HEK293 (cell line): Measurements from ENCODE around the gene TMEM128.

Source experiments
- CTCF ChIA-PET: fragments of 350-600 bp; formaldehyde crosslinking; extraction: SDS; loops from one replicate; lab custom pipeline; 2021; ENCODE audit warnings: antibody characterized with exemption; lab: Yijun Ruan, JAX
- POLR2A ChIA-PET: fragments of 300-600 bp; formaldehyde crosslinking; extraction: SDS; loops from one replicate; lab custom pipeline; 2020; ENCODE audit warnings: antibody characterized with exemption, inconsistent platforms; lab: Yijun Ruan, JAX
- H3K27ac ChIP-seq: fragments of 200-500 bp; sonication (Bioruptor generic); 2 replicates; pipeline ENCODE4 v1.5.1; 2014; ENCODE audit warnings: low read depth, low read length, control low read depth, inconsistent platforms; ENCODE audit errors: extremely low read depth
- H3K36me3 ChIP-seq, 2 experiments: fragments of 200-500 bp in 1 of 2; sonication (Bioruptor generic) in 1 of 2; 1 replicate in 1 of 2; 2 replicates in 1 of 2; pipeline ENCODE4 v1.5.1; 2014 to 2017; ENCODE audit warnings: inconsistent platforms in 2 of 2, low read length in 2 of 2; ENCODE audit not compliant: control insufficient read depth in 2 of 2, insufficient read depth in 1 of 2
- H3K4me1 ChIP-seq: fragments of 200-500 bp; sonication (Bioruptor generic); 2 replicates; pipeline ENCODE4 v1.5.1; 2014; ENCODE audit warnings: mild to moderate bottlenecking, low read length, inconsistent platforms; ENCODE audit not compliant: control insufficient read depth, insufficient read depth
- H3K4me3 ChIP-seq: 2 replicates; pipeline ENCODE4 v1.5.1; 2011; ENCODE audit warnings: low read depth, mild to moderate bottlenecking, control low read depth, low read length, moderate library complexity
- H3K9me3 ChIP-seq: fragments of 200-500 bp; sonication (Bioruptor generic); 2 replicates; pipeline ENCODE4 v1.5.1; 2014; ENCODE audit warnings: low read depth, low read length, inconsistent platforms; ENCODE audit not compliant: control insufficient read depth, insufficient read depth
- ELK4 ChIP-seq: IDR thresholded peaks from 2 replicates; pipeline ENCODE4 v1.6.1; 2011; ENCODE audit warnings: mild to moderate bottlenecking, low read depth, low read length, borderline replicate concordance
- GLI4 ChIP-seq: fragments of 450-650 bp; formaldehyde crosslinking; IDR thresholded peaks from 2 replicates; pipeline ENCODE4 v1.5.1; 2016; ENCODE audit warnings: missing biosample characterization, missing genetic modification characterization
- MYNN ChIP-seq: fragments of 450-650 bp; formaldehyde crosslinking; IDR thresholded peaks from 2 replicates; pipeline ENCODE4 v1.5.1; 2016; ENCODE audit warnings: missing biosample characterization, missing genetic modification characterization, borderline replicate concordance
- ZBTB26 ChIP-seq: fragments of 450-650 bp; formaldehyde crosslinking; optimal IDR thresholded peaks from 2 replicates; pipeline ENCODE3; 2016; ENCODE audit warnings: missing biosample characterization, mild to moderate bottlenecking, missing genetic modification characterization
- ZNF132 ChIP-seq: fragments of 450-650 bp; formaldehyde crosslinking; IDR thresholded peaks from 2 replicates; pipeline ENCODE4 v1.5.1; 2017; ENCODE audit warnings: missing biosample characterization, missing genetic modification characterization, borderline replicate concordance
- ZNF221 ChIP-seq: fragments of 450-650 bp; formaldehyde crosslinking; IDR thresholded peaks from 2 replicates; pipeline ENCODE4 v1.5.1; 2017; ENCODE audit warnings: missing biosample characterization, missing genetic modification characterization, borderline replicate concordance
- ZNF311 ChIP-seq: fragments of 450-650 bp; formaldehyde crosslinking; IDR thresholded peaks from 2 replicates; pipeline ENCODE4 v1.5.1; 2017; ENCODE audit warnings: missing biosample characterization, missing genetic modification characterization, borderline replicate concordance
- ZNF391 ChIP-seq: fragments of 450-650 bp; formaldehyde crosslinking; IDR thresholded peaks from 2 replicates; pipeline ENCODE4 v1.5.1; 2016; ENCODE audit warnings: low read depth, missing biosample characterization, missing genetic modification characterization, borderline replicate concordance
- ZNF426 ChIP-seq: fragments of 450-650 bp; formaldehyde crosslinking; IDR thresholded peaks from 2 replicates; pipeline ENCODE4 v1.5.1; 2017; ENCODE audit warnings: missing biosample characterization, missing genetic modification characterization, mild to moderate bottlenecking, inconsistent platforms, moderate library complexity
- ZNF473 ChIP-seq: fragments of 450-650 bp; formaldehyde crosslinking; IDR thresholded peaks from 2 replicates; pipeline ENCODE4 v1.5.1; 2017; ENCODE audit warnings: missing biosample characterization, missing genetic modification characterization
- ZNF544 ChIP-seq: fragments of 450-650 bp; formaldehyde crosslinking; IDR thresholded peaks from 2 replicates; pipeline ENCODE4 v1.5.0; 2017; ENCODE audit warnings: missing biosample characterization, missing genetic modification characterization
- ZNF571 ChIP-seq: fragments of 450-650 bp; formaldehyde crosslinking; IDR thresholded peaks from 2 replicates; pipeline ENCODE4 v1.5.0; 2017; ENCODE audit warnings: missing biosample characterization, missing genetic modification characterization
- ZNF610 ChIP-seq: fragments of 450-650 bp; formaldehyde crosslinking; IDR thresholded peaks from 2 replicates; pipeline ENCODE4 v1.5.1; 2016; ENCODE audit warnings: missing biosample characterization, missing genetic modification characterization, borderline replicate concordance
- ZNF645 ChIP-seq: fragments of 450-650 bp; formaldehyde crosslinking; IDR thresholded peaks from 2 replicates; pipeline ENCODE4; 2016; ENCODE audit warnings: missing biosample characterization, missing genetic modification characterization
- ZXDB ChIP-seq: fragments of 450-650 bp; formaldehyde crosslinking; IDR thresholded peaks from 2 replicates; pipeline ENCODE4 v1.5.1; 2016; ENCODE audit warnings: missing biosample characterization, missing genetic modification characterization

TMEM128 gene

GRCh38 chr4:4227510-4228355 lies 20.3 kb downstream of the TMEM128 start (continued):
- TF ChIP-seq ZNF610 (no peak), ZNF311 (tag by site-specific recombination) (no peak)

GRCh38 chr4:4226606-4227438 lies 21.2 kb downstream of the TMEM128 start, which contains the start of gene OTOP1:
Gene OTOP1, minus strand, starts transcription at chr4:4226929. Its CDS starts 65 bp downstream, at chr4:4226864.
- no peaks in the 10 kb centered on the region for H3K36me3 ChIP-seq
- no peaks in the 10 kb centered on the region for H3K4me1 ChIP-seq
- POLR2A ChIA-PET, result no interaction called here
- H3K4me3 ChIP-seq, result no peak within 1 kb of the TSS
- no peaks in the 10 kb centered on the region for H3K9me3 ChIP-seq
- no peak for TF ChIP-seq ZNF132 (tag by site-specific recombination)
- CTCF ChIA-PET, result interaction anchor here (0.6 kb wide), 1 partner anchor 23 kb away, joined by 3 read pairs; no protein-coding TSS in a partner anchor
- H3K27ac ChIP-seq, result no peak within 1 kb of the TSS

- no peaks in the 10 kb centered on the region for H3K36me3 ChIP-seq
- no peak overlapping the region for H3K27ac ChIP-seq
- H3K9me3 ChIP-seq, result no peaks in the 10 kb centered on the region
- POLR2A ChIA-PET, result no interaction called here
- no peak overlapping the region for H3K4me3 ChIP-seq
- TF ChIP-seq ZBTB26, result no peak
- no peak for TF ChIP-seq ZNF221
- TF ChIP-seq ZNF426, result no peak
- no peak for TF ChIP-seq ELK4
- TF ChIP-seq ZNF473 (tag by site-specific recombination), result no peak
- no peak for TF ChIP-seq ZNF571 (tag by site-specific recombination)
- H3K4me1 ChIP-seq, result no peaks in the 10 kb centered on the region
- CTCF ChIA-PET, result no interaction called here
Observed at GRCh38 chr4:4225915-4226605, 22.0 kb downstream of the TMEM128 start.

GRCh38 chr4:4217113-4217512 lies 30.9 kb downstream of the TMEM128 start:
- ChIA-PET POLR2A (no interaction called here), CTCF (no interaction called here)
- H3K9me3 ChIP-seq, result no peaks in the 10 kb centered on the region

More at GRCh38 chr4:4217113-4217512, 30.9 kb downstream of the TMEM128 start:
- no peak overlapping the region for H3K4me3 ChIP-seq
- no peaks in the 10 kb centered on the region for H3K4me1 ChIP-seq
- H3K36me3 ChIP-seq, result no peaks in the 10 kb centered on the region
- TF ChIP-seq MYNN (tag by site-specific recombination) (no peak), ZXDB (tag by site-specific recombination) (no peak), GLI4 (tag by site-specific recombination) (no peak), ZNF544 (no peak), ZNF426 (no peak), ZNF645 (tag by site-specific recombination) (no peak), ZNF221 (no peak), ZNF391 (tag by site-specific recombination) (no peak)
- no peak overlapping the region for H3K27ac ChIP-seq
